Measurements from ENCODE around the gene VBP1. TPM values are rescaled to one million over a fixed set of nuclear protein-coding genes. Genes with fewer than 3 reads are reported as not detected.
"Not testable (repeated sequence)": the region's sequence is repeated elsewhere in the genome, so short reads cannot be mapped to it uniquely, and the experiment has no call there.

Gene VBP1, protein sequence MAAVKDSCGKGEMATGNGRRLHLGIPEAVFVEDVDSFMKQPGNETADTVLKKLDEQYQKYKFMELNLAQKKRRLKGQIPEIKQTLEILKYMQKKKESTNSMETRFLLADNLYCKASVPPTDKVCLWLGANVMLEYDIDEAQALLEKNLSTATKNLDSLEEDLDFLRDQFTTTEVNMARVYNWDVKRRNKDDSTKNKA
- total RNA-seq: 10 to 100 TPM; 56.3 to 62.0 TPM

DNA sequence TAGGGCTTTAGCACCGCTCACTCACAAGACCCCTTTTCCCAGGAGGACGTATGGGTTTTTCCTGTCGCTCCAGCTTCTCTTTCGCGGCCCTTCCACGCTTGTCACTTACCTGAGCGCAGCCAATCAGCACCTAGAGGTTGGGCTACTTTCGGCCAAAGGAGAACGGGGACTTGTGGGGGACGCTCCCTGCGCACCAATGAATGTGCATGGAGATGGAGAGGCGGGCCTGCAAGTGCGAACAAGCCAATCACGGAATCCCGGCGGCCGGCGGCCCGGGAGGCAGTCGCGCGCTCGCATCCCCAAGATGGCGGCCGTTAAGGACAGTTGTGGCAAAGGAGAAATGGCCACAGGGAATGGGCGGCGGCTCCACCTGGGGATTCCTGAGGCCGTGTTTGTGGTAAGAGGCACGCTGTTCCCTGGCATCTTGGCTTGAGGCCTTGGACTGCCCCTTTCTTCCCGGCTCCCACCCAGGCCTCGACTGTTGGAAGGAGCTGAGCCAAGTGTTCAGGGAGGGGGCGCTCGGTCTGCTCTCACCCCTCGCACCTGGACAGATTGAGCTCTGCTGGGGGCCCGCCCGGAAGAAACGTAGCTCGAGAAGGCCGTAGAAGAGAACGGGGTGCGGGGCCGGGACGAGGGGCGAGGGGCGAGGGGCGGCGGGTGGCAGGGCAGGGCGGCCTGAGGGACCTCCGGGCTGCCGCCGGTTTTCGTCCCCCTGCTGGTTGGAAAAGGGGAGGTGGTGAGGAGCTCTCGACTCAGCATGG lies at the start of gene VBP1:
Gene VBP1, plus strand, starts transcription at position 282 of the 761 bp plus-strand sequence. Its CDS starts 23 bp downstream, at position 305.
- Mint-ChIP-seq H3K27me3 (no peaks in the 10 kb centered on the region), H3K27ac (peak within 1 kb of the TSS; percentile 94), H3K36me3 (ENCODE audit: low read depth) (peaks cover 3% of the 10 kb centered on the region), H3K9me3 (no peaks in the 10 kb centered on the region), H3K4me1 (peaks cover 23% of the 10 kb centered on the region), H3K4me3 (peak within 1 kb of the TSS; percentile 95)
- CTCF ChIA-PET: interaction anchor here (0.6 to 2.6 kb wide), 9 partner anchors 8 to 198 kb away, joined by 3 to 6 read pairs (median 3); partner anchors contain the start of gene FUNDC2
- POLR2A ChIA-PET: no interaction called here
- DNase-seq: peak; percentile 91

DNA sequence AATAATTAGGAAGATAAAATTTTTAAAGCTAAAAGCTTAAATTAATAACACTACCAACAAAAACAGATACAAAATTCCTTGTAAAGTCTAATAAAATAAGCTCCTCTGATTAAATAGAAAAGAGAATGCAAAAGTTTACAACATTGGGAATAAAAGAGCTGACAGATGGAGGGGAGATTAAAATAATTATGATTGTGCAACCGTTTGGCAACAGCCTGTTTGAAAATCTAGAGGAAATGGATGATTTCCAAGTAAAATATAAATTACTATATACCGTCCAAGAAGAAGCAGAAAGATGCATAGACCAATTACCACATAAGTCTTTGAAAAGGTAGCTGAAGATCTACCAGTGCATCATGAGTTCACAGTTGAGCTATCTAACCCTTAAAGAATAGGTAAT lies 46.4 kb upstream of the VBP1 start:
- POLR2A ChIA-PET: no interaction called here
- no peak overlapping the region for H3K27ac Mint-ChIP-seq
- no peaks in the 10 kb centered on the region for H3K36me3 Mint-ChIP-seq (ENCODE audit: low read depth)
- CTCF ChIA-PET: interaction anchor here (0.7 to 1.2 kb wide), 2 partner anchors 21 to 271 kb away, joined by 3 to 5 read pairs; no protein-coding TSS in a partner anchor
- no peak overlapping the region for H3K4me3 Mint-ChIP-seq
- no peaks in the 10 kb centered on the region for H3K4me1 Mint-ChIP-seq
- no peaks in the 10 kb centered on the region for H3K9me3 Mint-ChIP-seq
- no peak for DNase-seq
- no peaks in the 10 kb centered on the region for H3K27me3 Mint-ChIP-seq

DNA sequence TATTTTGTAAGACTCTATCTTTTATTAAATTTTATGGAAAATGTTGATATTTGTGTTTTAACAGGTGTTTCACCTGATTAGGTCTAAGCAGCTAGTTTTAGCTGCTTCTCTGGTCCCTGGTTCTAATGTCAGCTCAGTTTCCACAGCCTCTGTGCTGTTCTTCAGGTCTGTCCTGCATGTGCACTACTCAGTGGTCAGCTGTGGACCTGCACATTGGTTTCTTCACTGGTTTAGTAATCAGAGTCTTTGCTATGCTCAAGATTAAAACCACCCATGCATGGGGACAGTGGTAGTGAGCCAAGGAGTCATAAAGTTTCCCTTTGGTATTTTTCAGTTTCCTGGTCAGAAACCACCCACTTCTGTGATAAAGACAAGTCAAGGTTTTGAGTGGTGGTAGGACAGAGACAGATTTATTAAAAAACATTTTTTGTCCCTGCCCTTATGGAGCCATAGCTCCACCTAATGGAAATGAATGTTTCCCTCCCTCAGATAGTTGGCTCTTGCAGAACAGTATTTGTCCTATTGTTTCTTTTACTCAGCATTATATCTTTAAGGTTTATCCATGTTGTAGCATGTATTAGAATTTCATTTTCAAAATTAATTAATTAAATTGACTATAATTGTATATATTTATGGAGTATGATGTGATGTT lies 36.8 kb upstream of the VBP1 start:
- DNase-seq: no peak
- H3K27ac Mint-ChIP-seq: no peak overlapping the region
- H3K4me3 Mint-ChIP-seq: no peak overlapping the region
- POLR2A ChIA-PET: no interaction called here
- no peaks in the 10 kb centered on the region for H3K27me3 Mint-ChIP-seq
- no peaks in the 10 kb centered on the region for H3K36me3 Mint-ChIP-seq (ENCODE audit: low read depth)
- no peaks in the 10 kb centered on the region for H3K4me1 Mint-ChIP-seq
- CTCF ChIA-PET: no interaction called here
- H3K9me3 Mint-ChIP-seq: no peaks in the 10 kb centered on the region

DNA sequence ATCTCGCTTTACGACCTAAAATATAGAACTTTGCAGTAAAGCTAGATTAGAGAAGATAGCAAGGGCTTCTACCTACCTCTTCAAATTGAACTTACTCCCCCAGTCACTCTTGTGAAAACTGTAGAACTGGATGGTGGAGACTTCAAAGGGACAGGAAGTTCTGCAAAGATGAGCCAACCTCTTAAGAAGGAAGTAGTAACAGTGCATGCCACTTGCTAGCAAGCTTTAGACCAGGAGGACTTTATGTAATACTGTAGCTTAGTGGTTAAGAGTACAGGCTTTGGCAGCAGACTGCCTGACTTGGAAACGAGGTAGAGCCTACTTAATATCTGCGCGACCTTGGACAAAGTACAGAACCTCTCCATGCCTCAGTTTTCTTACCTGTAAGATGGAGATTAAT lies 27.5 kb upstream of the VBP1 start:
- H3K4me3 Mint-ChIP-seq: peak overlapping the region; percentile 27
- H3K36me3 Mint-ChIP-seq (ENCODE audit: low read depth): peaks cover 15% of the 10 kb centered on the region
- H3K27ac Mint-ChIP-seq: peak overlapping the region; percentile 81
- CTCF ChIA-PET: no interaction called here
- peak; percentile 31 for DNase-seq
- peaks cover 31% of the 10 kb centered on the region for H3K4me1 Mint-ChIP-seq
- H3K27me3 Mint-ChIP-seq: no peaks in the 10 kb centered on the region
- POLR2A ChIA-PET: no interaction called here
- H3K9me3 Mint-ChIP-seq: peaks cover 14% of the 10 kb centered on the region

GRCh38 chrX:155211208-155211607 lies 5.1 kb upstream of the VBP1 start:
- Mint-ChIP-seq H3K9me3 (no peaks in the 10 kb centered on the region), H3K36me3 (ENCODE audit: low read depth) (no peaks in the 10 kb centered on the region), H3K27ac (no peak overlapping the region), H3K4me1 (peaks cover 5% of the 10 kb centered on the region), H3K4me3 (no peak overlapping the region), H3K27me3 (peaks cover 2% of the 10 kb centered on the region)
- ChIA-PET POLR2A (no interaction called here), CTCF (interaction anchor here (1.1 kb wide), 1 partner anchor 9 kb away, joined by 3 read pairs; no protein-coding TSS in a partner anchor)
- DNase-seq: no peak

- no peak for DNase-seq
- Mint-ChIP-seq H3K27me3 (peaks cover 2% of the 10 kb centered on the region), H3K9me3 (no peaks in the 10 kb centered on the region), H3K4me3 (no peak overlapping the region), H3K27ac (no peak overlapping the region), H3K36me3 (ENCODE audit: low read depth) (peaks cover under 1% of the 10 kb centered on the region), H3K4me1 (peaks cover 20% of the 10 kb centered on the region)
- ChIA-PET POLR2A (no interaction called here), CTCF (no interaction called here)
Observed at GRCh38 chrX:155213731-155214130, 2.5 kb upstream of the VBP1 start.

DNA sequence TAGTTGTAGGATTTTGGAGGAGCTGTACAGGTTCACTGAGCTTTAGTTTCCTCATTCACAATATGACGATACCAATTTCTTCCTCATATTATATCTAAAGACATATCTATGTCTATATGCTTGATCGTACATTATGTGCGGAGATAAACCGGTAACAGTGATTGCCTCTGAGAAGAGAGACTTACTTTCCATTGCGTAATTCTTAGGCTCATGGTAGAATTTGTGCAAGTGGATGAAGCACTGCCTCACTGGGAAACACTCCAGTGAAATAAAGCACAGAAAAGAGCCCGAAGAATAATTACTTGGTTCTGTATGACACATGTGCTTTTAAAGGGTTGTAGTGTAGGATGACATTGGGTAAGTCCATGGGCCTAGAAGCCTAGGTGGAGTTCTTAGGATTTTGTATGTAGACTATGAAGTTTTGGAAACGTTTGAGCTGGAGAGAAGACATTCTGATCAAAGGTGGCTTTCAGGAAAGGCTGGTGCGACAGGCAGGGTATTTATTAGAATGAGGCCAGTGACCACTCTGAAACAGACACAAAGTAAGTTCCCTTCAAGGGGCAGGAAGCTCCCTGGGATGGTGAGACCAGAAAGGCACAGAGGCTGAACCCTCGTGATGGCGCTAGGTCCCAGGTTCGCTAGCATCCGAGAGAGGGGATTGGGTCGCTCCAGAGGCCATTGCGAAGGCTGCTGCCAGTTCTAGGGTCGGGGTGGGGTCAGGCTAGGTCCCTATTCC lies 649 bp upstream of the VBP1 start:
- Mint-ChIP-seq H3K4me3 (peak overlapping the region; percentile 95), H3K36me3 (ENCODE audit: low read depth) (peaks cover 2% of the 10 kb centered on the region), H3K4me1 (peaks cover 23% of the 10 kb centered on the region), H3K27ac (peak overlapping the region; percentile 94), H3K27me3 (no peaks in the 10 kb centered on the region), H3K9me3 (no peaks in the 10 kb centered on the region)
- ChIA-PET CTCF (interaction anchor here (0.6 to 2.6 kb wide), 4 partner anchors 9 to 189 kb away, joined by 3 to 6 read pairs (median 4); partner anchors contain the start of gene FUNDC2), POLR2A (no interaction called here)
- no peak for DNase-seq

- CTCF ChIA-PET: interaction anchor here (0.6 to 2.6 kb wide), 8 partner anchors 8 to 199 kb away, joined by 3 to 6 read pairs (median 4); no protein-coding TSS in a partner anchor
- POLR2A ChIA-PET: no interaction called here
Observed at GRCh38 chrX:155216940-155217440, 730 bp downstream of the VBP1 start.

DNA sequence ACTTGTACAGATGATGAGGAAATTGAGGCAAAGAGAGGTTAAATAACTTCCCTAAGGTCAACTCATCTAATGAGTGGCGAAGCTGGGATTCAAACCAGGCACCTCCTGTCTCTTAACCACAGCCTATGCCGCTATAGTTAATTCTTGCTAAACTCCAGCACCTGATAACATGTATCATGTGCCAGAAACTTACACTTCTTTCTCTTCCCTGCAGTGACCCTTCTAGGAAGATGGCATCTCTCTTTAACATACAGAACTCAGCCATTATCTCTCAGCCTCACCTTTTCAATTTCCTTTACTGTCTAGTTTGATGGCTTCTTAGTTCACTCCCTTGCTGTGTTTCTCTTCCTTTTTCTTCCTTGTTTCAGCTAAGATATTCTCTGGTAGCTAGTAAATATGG lies 2.5 kb downstream of the VBP1 start:
- no peak for DNase-seq
- Mint-ChIP-seq H3K4me1 (peaks cover 23% of the 10 kb centered on the region), H3K9me3 (no peaks in the 10 kb centered on the region), H3K27ac (peak overlapping the region; percentile 32), H3K36me3 (ENCODE audit: low read depth) (peaks cover 21% of the 10 kb centered on the region), H3K27me3 (no peaks in the 10 kb centered on the region), H3K4me3 (peak overlapping the region; percentile 4)
- CTCF ChIA-PET: interaction anchor here (2.2 kb wide), 1 partner anchor 15 kb away, joined by 6 read pairs; no protein-coding TSS in a partner anchor
- POLR2A ChIA-PET: no interaction called here

More at GRCh38 chrX:155216940-155217440, 730 bp downstream of the VBP1 start:
- no peak for DNase-seq
- no peaks in the 10 kb centered on the region for H3K9me3 Mint-ChIP-seq
- no peaks in the 10 kb centered on the region for H3K27me3 Mint-ChIP-seq
- peaks cover 23% of the 10 kb centered on the region for H3K4me1 Mint-ChIP-seq
- peak overlapping the region; percentile 95 for H3K4me3 Mint-ChIP-seq
- H3K27ac Mint-ChIP-seq: peak overlapping the region; percentile 94
- peaks cover 10% of the 10 kb centered on the region for H3K36me3 Mint-ChIP-seq (ENCODE audit: low read depth)

DNA sequence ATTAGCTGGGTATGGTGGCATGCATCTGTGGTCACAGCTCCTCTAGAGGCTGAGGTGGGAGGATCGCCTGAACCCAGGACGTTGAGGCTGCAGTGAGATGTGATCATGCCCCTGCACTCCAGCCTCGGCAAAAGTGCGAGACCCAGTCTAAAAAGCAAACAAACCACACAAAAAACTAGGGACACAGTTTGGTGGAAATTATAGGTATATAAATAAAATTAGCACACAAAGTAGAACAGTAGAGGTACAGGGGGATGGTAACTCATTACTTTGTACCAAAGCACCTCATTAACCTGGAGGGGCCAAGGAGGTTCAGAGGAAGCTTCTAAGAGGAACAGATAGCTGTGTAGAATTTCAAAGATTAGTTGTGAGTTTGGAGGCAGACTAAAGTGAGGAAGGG lies 5.1 kb downstream of the VBP1 start:
- no peak for DNase-seq
- H3K4me3 Mint-ChIP-seq: no peak overlapping the region
- no peaks in the 10 kb centered on the region for H3K9me3 Mint-ChIP-seq
- no peak overlapping the region for H3K27ac Mint-ChIP-seq
- peaks cover 36% of the 10 kb centered on the region for H3K36me3 Mint-ChIP-seq (ENCODE audit: low read depth)
- ChIA-PET CTCF (no interaction called here), POLR2A (no interaction called here)
- H3K4me1 Mint-ChIP-seq: peaks cover 18% of the 10 kb centered on the region
- H3K27me3 Mint-ChIP-seq: no peaks in the 10 kb centered on the region

DNA sequence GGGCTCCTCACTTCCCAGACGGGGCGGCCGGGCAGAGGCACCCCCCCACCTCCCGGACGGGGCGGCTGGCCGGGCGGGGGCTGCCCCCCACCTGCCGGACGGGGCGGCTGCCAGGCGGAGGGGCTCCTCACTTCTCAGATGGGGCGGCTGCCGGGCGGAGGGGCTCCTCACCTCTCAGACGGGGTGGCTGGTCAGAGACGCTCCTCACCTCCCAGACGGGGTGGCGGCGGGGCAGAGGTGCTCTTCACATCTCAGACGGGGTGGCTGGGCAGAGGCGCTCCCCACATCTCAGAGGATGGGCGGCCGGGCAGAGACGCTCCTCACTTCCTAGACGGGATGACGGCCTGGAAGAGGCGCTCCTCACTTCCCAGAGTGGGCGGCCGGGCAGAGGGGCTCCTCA lies 7.5 kb downstream of the VBP1 start:
- DNase-seq, H3K27ac Mint-ChIP-seq, H3K9me3 Mint-ChIP-seq, POLR2A ChIA-PET, H3K27me3 Mint-ChIP-seq, H3K4me3 Mint-ChIP-seq, H3K4me1 Mint-ChIP-seq: not testable (repeated sequence)
- CTCF ChIA-PET: interaction anchor here (0.7 kb wide), 1 partner anchor 111 kb away, joined by 3 read pairs; no protein-coding TSS in a partner anchor
- peaks cover 40% of the 10 kb centered on the region for H3K36me3 Mint-ChIP-seq (ENCODE audit: low read depth)

GRCh38 chrX:155225774-155226173 lies 9.5 kb downstream of the VBP1 start:
- ChIA-PET CTCF (interaction anchor here (1.9 kb wide), 1 partner anchor 9 kb away, joined by 6 read pairs; the partner anchor contains the start of gene VBP1), POLR2A (no interaction called here)
- no peak for DNase-seq
- Mint-ChIP-seq H3K27ac (no peak overlapping the region), H3K27me3 (no peaks in the 10 kb centered on the region), H3K36me3 (ENCODE audit: low read depth) (peaks cover 48% of the 10 kb centered on the region), H3K4me1 (peaks cover 2% of the 10 kb centered on the region), H3K4me3 (no peak overlapping the region), H3K9me3 (no peaks in the 10 kb centered on the region)

Data from activated CD4-positive, alpha-beta T cell treated with anti-CD3 and anti-CD28 coated beads, Interleukin-2, amount 10 ng/mL, durations not matched to agents 7 days and 5 days (primary cell).